Parathyroid adenoma (tissue), 2 donors: ENCODE results near the gene SATB2.

Experiments used
- H2AFZ ChIP-seq: fragments of 300-600 bp; sonication (generic); one replicate; pipeline ENCODE4 v1.7.0; 2017; ENCODE audit warnings: antibody characterized with exemption, mild to moderate bottlenecking
- H3K27ac ChIP-seq: fragments of 300-600 bp; sonication (generic); one replicate; pipeline ENCODE4 v1.7.0; 2017
- H3K27me3 ChIP-seq: fragments of 300-600 bp; sonication (generic); one replicate; pipeline ENCODE4 v1.7.0; 2017; ENCODE audit warnings: low read length; ENCODE audit not compliant: control insufficient read depth, insufficient read depth
- H3K36me3 ChIP-seq: fragments of 300-600 bp; sonication (generic); one replicate; pipeline ENCODE4 v1.7.0; 2017; ENCODE audit warnings: low read length; ENCODE audit not compliant: control insufficient read depth, insufficient read depth
- H3K4me1 ChIP-seq: fragments of 300-600 bp; sonication (generic); one replicate; pipeline ENCODE4 v1.7.0; 2017; ENCODE audit warnings: control low read depth
- H3K4me2 ChIP-seq: fragments of 300-600 bp; sonication (generic); one replicate; pipeline ENCODE4 v1.7.0; 2017; ENCODE audit warnings: low read length
- H3K4me3 ChIP-seq: fragments of 300-600 bp; sonication (generic); one replicate; pipeline ENCODE4 v1.7.0; 2017; ENCODE audit warnings: low read depth, low read length
- H3K79me2 ChIP-seq: fragments of 300-600 bp; sonication (generic); one replicate; pipeline ENCODE4 v1.7.0; 2017; ENCODE audit warnings: control low read depth
- H3K9ac ChIP-seq: fragments of 300-600 bp; sonication (generic); one replicate; pipeline ENCODE4 v1.7.0; 2017; ENCODE audit warnings: mild to moderate bottlenecking
- H3K9me3 ChIP-seq: fragments of 300-600 bp; sonication (generic); one replicate; pipeline ENCODE4 v1.7.0; 2017; ENCODE audit warnings: low read length; ENCODE audit not compliant: control insufficient read depth
- CTCF ChIP-seq: fragments of 300-600 bp; sonication (generic); IDR thresholded peaks from one replicate; pipeline ENCODE4 v1.7.0; 2017; ENCODE audit warnings: antibody characterized with exemption, mild to moderate bottlenecking
- donor health status: primary hyperparathyroidism.

The SATB2 gene

GRCh38 chr2:199257261-199258224 lies 200.2 kb downstream of the SATB2 start:
- H3K4me2 ChIP-seq, result no peak overlapping the region
- no peak overlapping the region for H2AFZ ChIP-seq
- no peak overlapping the region for H3K9ac ChIP-seq
- H3K36me3 ChIP-seq, result no peaks in the 10 kb centered on the region
- no peaks in the 10 kb centered on the region for H3K27me3 ChIP-seq
- no peak overlapping the region for H3K4me3 ChIP-seq
- H3K79me2 ChIP-seq, result no peaks in the 10 kb centered on the region
- no peak overlapping the region for H3K27ac ChIP-seq
- H3K9me3 ChIP-seq, result no peaks in the 10 kb centered on the region
- TF ChIP-seq CTCF, result no peak
- H3K4me1 ChIP-seq, result no peaks in the 10 kb centered on the region

GRCh38 chr2:199230091-199230490 lies 227.6 kb downstream of the SATB2 start:
- Histone ChIP-seq H3K9ac (no peak overlapping the region), H3K4me1 (no peaks in the 10 kb centered on the region), H3K79me2 (no peaks in the 10 kb centered on the region), H3K9me3 (no peaks in the 10 kb centered on the region), H3K4me2 (no peak overlapping the region), H3K36me3 (no peaks in the 10 kb centered on the region), H3K27me3 (no peaks in the 10 kb centered on the region), H3K27ac (no peak overlapping the region), H2AFZ (no peak overlapping the region), H3K4me3 (no peak overlapping the region)
- TF ChIP-seq CTCF, result no peak

GRCh38 chr2:199228887-199229819 lies 228.6 kb downstream of the SATB2 start:
- Histone ChIP-seq H3K4me3 (no peak overlapping the region), H3K9me3 (no peaks in the 10 kb centered on the region), H3K4me1 (no peaks in the 10 kb centered on the region), H3K9ac (no peak overlapping the region), H3K27ac (no peak overlapping the region), H3K4me2 (no peak overlapping the region), H3K36me3 (no peaks in the 10 kb centered on the region), H3K79me2 (no peaks in the 10 kb centered on the region), H3K27me3 (no peaks in the 10 kb centered on the region), H2AFZ (no peak overlapping the region)
- no peak for TF ChIP-seq CTCF

- TF ChIP-seq CTCF, result no peak
- Histone ChIP-seq H3K79me2 (no peaks in the 10 kb centered on the region), H3K9me3 (no peaks in the 10 kb centered on the region), H3K4me3 (no peak overlapping the region), H3K27ac (no peak overlapping the region), H2AFZ (no peak overlapping the region), H3K4me1 (no peaks in the 10 kb centered on the region), H3K9ac (no peak overlapping the region), H3K36me3 (no peaks in the 10 kb centered on the region), H3K4me2 (no peak overlapping the region), H3K27me3 (no peaks in the 10 kb centered on the region)
Measured at GRCh38 chr2:199223791-199224190, 233.9 kb downstream of the SATB2 start.
